Measurements from ENCODE around the gene CHIA. TPM values are rescaled to one million over a fixed set of nuclear protein-coding genes. Genes with fewer than 3 reads are reported as not detected.

Gene CHIA
- total RNA-seq, 1 experiment from 2014 or later, result not detected

DNA sequence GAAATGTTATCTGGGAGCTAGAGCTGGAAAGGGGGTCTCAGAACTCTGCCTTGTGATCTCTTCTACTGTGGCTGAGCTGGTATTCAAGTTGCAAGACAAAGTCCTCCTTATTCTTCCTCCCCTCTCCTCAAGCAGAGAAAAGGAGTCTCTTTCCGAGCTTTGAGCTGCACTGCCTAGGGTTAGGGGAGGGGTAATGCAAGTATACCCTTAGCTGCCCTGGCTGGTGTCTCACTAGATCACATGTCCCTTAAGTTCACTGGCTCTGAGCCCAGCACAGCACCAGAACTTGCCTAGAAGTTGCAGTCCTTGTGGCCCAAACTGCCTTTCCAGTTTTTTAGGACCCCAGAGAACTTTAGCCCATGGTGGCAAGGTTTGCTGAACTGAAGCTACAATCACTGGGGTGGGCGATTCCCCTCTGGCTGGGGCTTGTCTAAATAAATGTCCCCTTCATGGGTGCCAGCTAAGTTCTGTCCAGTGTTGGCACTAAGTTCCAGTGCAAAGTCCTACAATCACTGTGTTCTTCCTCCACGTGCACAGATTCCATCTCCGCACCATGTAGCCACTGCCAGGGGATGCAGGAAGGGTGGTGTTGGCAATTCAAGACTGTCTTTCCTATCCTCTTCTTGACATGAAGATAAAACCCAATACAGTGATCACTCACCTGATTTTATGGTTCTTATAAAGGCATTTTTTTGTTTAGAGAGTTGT is 22.7 kb upstream of the CHIA start:
- Histone ChIP-seq H3K27me3 (replicated peaks; ENCODE audit: control insufficient read depth, insufficient read depth, low read length) (no peaks in the 10 kb centered on the region), H3K36me3 (ENCODE audit: control insufficient read depth, insufficient read depth, low read length) (no peaks in the 10 kb centered on the region), H3K9me3 (no peaks in the 10 kb centered on the region), H3K4me1 (no peaks in the 10 kb centered on the region), H3K4me3 (ENCODE audit: low read depth, low read length) (no peak overlapping the region)
- Mint-ChIP-seq H3K27ac (ENCODE audit: unreplicated experiment) (no peak overlapping the region), H3K4me1 (ENCODE audit: low read depth, unreplicated experiment) (no peaks in the 10 kb centered on the region), H3K27me3 (ENCODE audit: insufficient read depth, unreplicated experiment) (no peaks in the 10 kb centered on the region), H3K36me3 (ENCODE audit: insufficient read depth, unreplicated experiment) (no peaks in the 10 kb centered on the region), H3K4me3 (ENCODE audit: unreplicated experiment) (no peak overlapping the region), H3K9me3 (ENCODE audit: unreplicated experiment) (no peaks in the 10 kb centered on the region)
- intact Hi-C loops (cut with micrococcal nuclease; ENCODE audit: unreplicated experiment), result no loop called here
- POLR2A ChIA-PET, result no interaction called here
- CTCF ChIA-PET, result no interaction called here
- no TSS peak for BruUV-seq (replicated peaks)
- no peak for DNase-seq
- TF ChIP-seq, protein P1, sequence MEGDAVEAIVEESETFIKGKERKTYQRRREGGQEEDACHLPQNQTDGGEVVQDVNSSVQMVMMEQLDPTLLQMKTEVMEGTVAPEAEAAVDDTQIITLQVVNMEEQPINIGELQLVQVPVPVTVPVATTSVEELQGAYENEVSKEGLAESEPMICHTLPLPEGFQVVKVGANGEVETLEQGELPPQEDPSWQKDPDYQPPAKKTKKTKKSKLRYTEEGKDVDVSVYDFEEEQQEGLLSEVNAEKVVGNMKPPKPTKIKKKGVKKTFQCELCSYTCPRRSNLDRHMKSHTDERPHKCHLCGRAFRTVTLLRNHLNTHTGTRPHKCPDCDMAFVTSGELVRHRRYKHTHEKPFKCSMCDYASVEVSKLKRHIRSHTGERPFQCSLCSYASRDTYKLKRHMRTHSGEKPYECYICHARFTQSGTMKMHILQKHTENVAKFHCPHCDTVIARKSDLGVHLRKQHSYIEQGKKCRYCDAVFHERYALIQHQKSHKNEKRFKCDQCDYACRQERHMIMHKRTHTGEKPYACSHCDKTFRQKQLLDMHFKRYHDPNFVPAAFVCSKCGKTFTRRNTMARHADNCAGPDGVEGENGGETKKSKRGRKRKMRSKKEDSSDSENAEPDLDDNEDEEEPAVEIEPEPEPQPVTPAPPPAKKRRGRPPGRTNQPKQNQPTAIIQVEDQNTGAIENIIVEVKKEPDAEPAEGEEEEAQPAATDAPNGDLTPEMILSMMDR (IDR thresholded peaks at IDR 0.05; ENCODE audit: insufficient read depth in 1 of 2, low read depth in 1 of 2, low read length in 1 of 2, severe bottlenecking in 1 of 2, unreplicated experiment in 1 of 2), result no peak

DNA sequence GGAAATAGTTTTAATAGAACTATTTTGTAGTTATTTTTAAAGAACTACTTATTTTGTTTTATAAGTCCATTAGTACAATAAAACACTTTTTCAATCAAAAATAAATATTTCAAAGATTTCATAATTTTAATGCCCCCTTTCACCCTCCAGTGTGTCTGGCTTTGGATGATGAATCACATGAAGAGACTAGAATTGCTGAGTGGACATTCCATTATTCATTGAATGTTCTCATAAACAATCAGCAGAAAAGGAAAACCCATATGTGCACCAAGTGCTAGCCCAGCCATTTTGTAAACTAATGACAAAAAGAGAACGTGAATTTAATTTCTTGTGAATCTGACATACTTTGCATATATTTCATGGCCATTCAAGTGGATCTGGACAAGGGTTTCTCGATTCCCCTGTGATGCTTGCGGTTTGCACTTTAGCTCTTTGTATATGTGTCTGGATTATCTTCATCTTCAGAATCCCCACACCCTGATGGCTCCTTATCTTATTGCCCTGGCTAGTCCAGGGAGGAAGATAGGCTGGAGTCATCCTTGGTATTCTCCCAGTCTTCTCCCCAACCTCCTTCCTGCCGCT is 20.7 kb upstream of the CHIA start:
- Mint-ChIP-seq H3K27me3 (ENCODE audit: insufficient read depth, unreplicated experiment) (no peaks in the 10 kb centered on the region), H3K27ac (ENCODE audit: unreplicated experiment) (no peak overlapping the region), H3K9me3 (ENCODE audit: unreplicated experiment) (no peaks in the 10 kb centered on the region), H3K4me3 (ENCODE audit: unreplicated experiment) (no peak overlapping the region), H3K36me3 (ENCODE audit: insufficient read depth, unreplicated experiment) (no peaks in the 10 kb centered on the region), H3K4me1 (ENCODE audit: low read depth, unreplicated experiment) (no peaks in the 10 kb centered on the region)
- Histone ChIP-seq H3K36me3 (ENCODE audit: control insufficient read depth, insufficient read depth, low read length) (no peaks in the 10 kb centered on the region), H3K27me3 (replicated peaks; ENCODE audit: control insufficient read depth, insufficient read depth, low read length) (no peaks in the 10 kb centered on the region), H3K9me3 (no peaks in the 10 kb centered on the region), H3K4me3 (ENCODE audit: low read depth, low read length) (no peak overlapping the region), H3K4me1 (no peaks in the 10 kb centered on the region)
- CTCF ChIA-PET, result no interaction called here
- TF ChIP-seq, protein P1 (IDR thresholded peaks at IDR 0.05; ENCODE audit: insufficient read depth in 1 of 2, low read depth in 1 of 2, low read length in 1 of 2, severe bottlenecking in 1 of 2, unreplicated experiment in 1 of 2), result no peak
- intact Hi-C loops (cut with micrococcal nuclease; ENCODE audit: unreplicated experiment), result no loop called here
- POLR2A ChIA-PET, result no interaction called here
- no TSS peak for BruUV-seq (replicated peaks)
- DNase-seq, result no peak

DNA sequence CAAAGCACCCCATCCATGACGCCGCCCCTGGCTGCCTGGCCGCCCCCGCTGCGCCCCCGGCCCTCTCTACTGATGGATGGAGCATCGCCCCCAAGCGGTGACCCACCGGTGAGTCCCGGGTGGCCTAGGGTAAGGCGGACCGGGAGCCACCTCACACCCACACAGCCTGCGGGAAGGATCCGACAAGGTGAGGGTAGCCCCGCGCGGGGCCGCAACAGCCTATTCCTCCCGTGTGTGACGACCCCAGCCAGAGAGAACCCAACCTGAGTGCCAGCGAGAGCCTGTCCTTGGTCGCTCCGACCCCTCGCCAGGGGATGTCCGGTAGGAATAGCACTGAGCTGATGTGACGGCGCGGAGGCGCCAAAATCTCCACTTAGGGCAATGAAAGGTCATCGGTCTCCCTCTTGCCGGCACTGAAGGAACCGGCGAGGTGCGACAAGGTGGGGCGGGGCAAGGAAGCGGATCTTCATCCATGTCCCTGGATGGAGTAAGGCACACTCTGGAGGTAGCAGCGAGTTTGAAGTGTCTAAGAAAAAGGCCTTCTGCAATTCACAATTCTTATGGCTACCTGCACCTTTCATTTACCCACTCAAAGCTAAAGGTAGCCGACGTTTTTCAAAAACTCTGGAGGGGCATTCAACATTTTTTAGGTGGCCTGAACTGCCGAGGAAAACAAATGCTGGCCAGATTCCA is 19.7 kb upstream of the CHIA start:
- Histone ChIP-seq H3K4me1 (no peaks in the 10 kb centered on the region), H3K9me3 (no peaks in the 10 kb centered on the region), H3K4me3 (ENCODE audit: low read depth, low read length) (no peak overlapping the region), H3K36me3 (ENCODE audit: control insufficient read depth, insufficient read depth, low read length) (no peaks in the 10 kb centered on the region), H3K27me3 (replicated peaks; ENCODE audit: control insufficient read depth, insufficient read depth, low read length) (no peaks in the 10 kb centered on the region)
- CTCF ChIA-PET, result no interaction called here
- DNase-seq, result no peak
- Mint-ChIP-seq H3K4me1 (ENCODE audit: low read depth, unreplicated experiment) (no peaks in the 10 kb centered on the region), H3K4me3 (ENCODE audit: unreplicated experiment) (no peak overlapping the region), H3K27ac (ENCODE audit: unreplicated experiment) (no peak overlapping the region), H3K27me3 (ENCODE audit: insufficient read depth, unreplicated experiment) (no peaks in the 10 kb centered on the region), H3K36me3 (ENCODE audit: insufficient read depth, unreplicated experiment) (no peaks in the 10 kb centered on the region), H3K9me3 (ENCODE audit: unreplicated experiment) (peaks cover 3% of the 10 kb centered on the region)
- intact Hi-C loops (cut with micrococcal nuclease; ENCODE audit: unreplicated experiment), result no loop called here
- TF ChIP-seq, protein P1 (IDR thresholded peaks at IDR 0.05; ENCODE audit: insufficient read depth in 1 of 2, low read depth in 1 of 2, low read length in 1 of 2, severe bottlenecking in 1 of 2, unreplicated experiment in 1 of 2), result no peak
- POLR2A ChIA-PET, result no interaction called here
- no TSS peak for BruUV-seq (replicated peaks)
